ENCODE measurements around the gene EMSY. TPM values are rescaled to one million over a fixed set of nuclear protein-coding genes. Genes with fewer than 3 reads are reported as not detected.
A peak's percentile ranks its signal among the peaks of the same experiment; 100 is the strongest.

The EMSY gene
- total RNA-seq, 6 experiments from 2014 or later = 6.1 to 15.2 (median 7.2) TPM

DNA sequence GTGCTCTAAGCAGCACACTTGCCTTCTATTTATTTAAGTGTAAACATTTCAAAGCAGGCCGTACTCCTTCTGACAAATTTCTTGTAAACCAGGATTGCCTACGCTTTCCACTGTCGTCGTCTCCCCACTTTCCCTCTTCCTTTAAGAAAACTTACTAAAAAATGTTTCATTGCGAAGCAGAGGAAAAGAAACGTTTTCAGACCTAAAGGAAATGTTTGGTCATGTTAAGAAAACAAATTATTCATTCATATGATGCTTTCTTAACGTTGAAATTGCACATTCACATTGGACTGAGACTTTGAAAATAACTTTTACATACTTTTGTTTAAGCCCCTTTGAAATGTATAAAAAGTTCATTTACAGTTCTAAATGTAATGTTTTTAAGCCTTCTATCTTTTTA, 106.0 kb downstream of the EMSY start:
- no peaks in the 10 kb centered on the region for H3K9me3 ChIP-seq
- DNase-seq (no peak), ATAC-seq (no peak)
- intact Hi-C loops (cut with DNase I) = no loop called here
- no peaks in the 10 kb centered on the region for H3K4me1 ChIP-seq
- peaks cover 0 to 15% (median 0%) of the 10 kb centered on the region in 4 donors for H3K36me3 ChIP-seq
- no peaks in the 10 kb centered on the region for H3K27me3 ChIP-seq
- no peak overlapping the region for H3K27ac ChIP-seq
- TF ChIP-seq, protein P1, sequence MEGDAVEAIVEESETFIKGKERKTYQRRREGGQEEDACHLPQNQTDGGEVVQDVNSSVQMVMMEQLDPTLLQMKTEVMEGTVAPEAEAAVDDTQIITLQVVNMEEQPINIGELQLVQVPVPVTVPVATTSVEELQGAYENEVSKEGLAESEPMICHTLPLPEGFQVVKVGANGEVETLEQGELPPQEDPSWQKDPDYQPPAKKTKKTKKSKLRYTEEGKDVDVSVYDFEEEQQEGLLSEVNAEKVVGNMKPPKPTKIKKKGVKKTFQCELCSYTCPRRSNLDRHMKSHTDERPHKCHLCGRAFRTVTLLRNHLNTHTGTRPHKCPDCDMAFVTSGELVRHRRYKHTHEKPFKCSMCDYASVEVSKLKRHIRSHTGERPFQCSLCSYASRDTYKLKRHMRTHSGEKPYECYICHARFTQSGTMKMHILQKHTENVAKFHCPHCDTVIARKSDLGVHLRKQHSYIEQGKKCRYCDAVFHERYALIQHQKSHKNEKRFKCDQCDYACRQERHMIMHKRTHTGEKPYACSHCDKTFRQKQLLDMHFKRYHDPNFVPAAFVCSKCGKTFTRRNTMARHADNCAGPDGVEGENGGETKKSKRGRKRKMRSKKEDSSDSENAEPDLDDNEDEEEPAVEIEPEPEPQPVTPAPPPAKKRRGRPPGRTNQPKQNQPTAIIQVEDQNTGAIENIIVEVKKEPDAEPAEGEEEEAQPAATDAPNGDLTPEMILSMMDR (IDR thresholded peaks at IDR 0.05) = no peak
- no peak for TF ChIP-seq POLR2A (IDR thresholded peaks at IDR 0.05)
- H3K4me3 ChIP-seq = no peak overlapping the region
- WGBS (ENCODE audit: insufficient coverage, low coverage, low lambda C conversion rate, missing lambda C conversion rate) = 66% methylated on average over 7 of the region's 7 CpGs

DNA sequence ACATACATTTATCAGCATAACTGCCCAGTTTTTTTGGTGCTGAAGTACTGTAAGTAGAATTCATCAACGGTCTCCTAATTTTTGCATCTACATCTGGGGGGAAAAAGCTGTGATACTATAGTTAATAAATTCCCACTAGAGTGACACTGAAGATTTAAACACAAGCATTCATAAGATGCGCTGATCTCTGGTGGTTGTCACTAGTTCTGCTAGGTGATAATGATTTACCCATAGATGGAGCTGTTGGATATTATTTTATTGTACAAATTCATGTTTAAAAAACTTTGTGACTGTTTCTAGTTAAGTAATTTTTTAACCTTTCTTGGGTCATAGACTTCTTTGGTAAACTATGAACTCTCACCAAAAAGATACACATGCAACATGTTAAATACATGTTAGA, 106.6 kb downstream of the EMSY start:
- H3K9me3 ChIP-seq = no peaks in the 10 kb centered on the region
- no peaks in the 10 kb centered on the region for H3K27me3 ChIP-seq
- H3K27ac ChIP-seq = no peak overlapping the region
- TF ChIP-seq, protein P1 (IDR thresholded peaks at IDR 0.05) = peak; percentile 14 to 30 (median 17)
- no peak for TF ChIP-seq POLR2A (IDR thresholded peaks at IDR 0.05)
- H3K4me1 ChIP-seq = no peaks in the 10 kb centered on the region
- DNase-seq (no peak), ATAC-seq (peak in 1 of 4 donors; percentile 23)
- H3K4me3 ChIP-seq = no peak overlapping the region
- H3K36me3 ChIP-seq = peaks cover 0 to 9% (median 0%) of the 10 kb centered on the region in 4 donors
- intact Hi-C loops (cut with DNase I) = no loop called here
- WGBS (ENCODE audit: insufficient coverage, low coverage, low lambda C conversion rate, missing lambda C conversion rate) = 58% methylated on average over 2 of the region's 2 CpGs

DNA sequence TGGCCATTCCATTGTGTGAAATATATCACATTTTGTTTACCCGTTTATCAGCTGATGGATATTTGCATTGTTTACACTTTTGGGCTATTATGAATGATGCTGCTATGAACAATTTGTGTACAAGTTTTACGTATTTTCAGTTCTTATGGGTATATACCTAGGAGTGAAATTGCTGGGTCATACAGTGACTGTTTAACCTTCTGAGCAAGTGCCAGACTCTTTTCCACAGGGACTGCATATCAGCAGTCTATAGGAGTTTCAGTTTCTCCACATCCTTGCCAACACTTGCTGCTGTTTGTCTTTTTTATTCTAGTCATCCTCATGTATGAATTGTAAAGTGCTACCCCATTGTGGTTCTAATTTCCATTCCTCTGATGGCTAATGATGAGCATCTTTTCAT, 108.2 kb downstream of the EMSY start:
- DNase-seq = no peak
- Histone ChIP-seq H3K4me1 (no peaks in the 10 kb centered on the region), H3K27ac (no peak overlapping the region), H3K36me3 (peaks cover 0 to 4% (median 0%) of the 10 kb centered on the region in 4 donors), H3K27me3 (no peaks in the 10 kb centered on the region), H3K9me3 (no peaks in the 10 kb centered on the region), H3K4me3 (no peak overlapping the region)
- no peak for ATAC-seq
- intact Hi-C loops (cut with DNase I) = no loop called here
- TF ChIP-seq, protein P1 (IDR thresholded peaks at IDR 0.05) = no peak
- no peak for TF ChIP-seq POLR2A (IDR thresholded peaks at IDR 0.05)
- WGBS (ENCODE audit: insufficient coverage, low coverage, low lambda C conversion rate, missing lambda C conversion rate) = 94% methylated on average over 2 of the region's 2 CpGs

DNA sequence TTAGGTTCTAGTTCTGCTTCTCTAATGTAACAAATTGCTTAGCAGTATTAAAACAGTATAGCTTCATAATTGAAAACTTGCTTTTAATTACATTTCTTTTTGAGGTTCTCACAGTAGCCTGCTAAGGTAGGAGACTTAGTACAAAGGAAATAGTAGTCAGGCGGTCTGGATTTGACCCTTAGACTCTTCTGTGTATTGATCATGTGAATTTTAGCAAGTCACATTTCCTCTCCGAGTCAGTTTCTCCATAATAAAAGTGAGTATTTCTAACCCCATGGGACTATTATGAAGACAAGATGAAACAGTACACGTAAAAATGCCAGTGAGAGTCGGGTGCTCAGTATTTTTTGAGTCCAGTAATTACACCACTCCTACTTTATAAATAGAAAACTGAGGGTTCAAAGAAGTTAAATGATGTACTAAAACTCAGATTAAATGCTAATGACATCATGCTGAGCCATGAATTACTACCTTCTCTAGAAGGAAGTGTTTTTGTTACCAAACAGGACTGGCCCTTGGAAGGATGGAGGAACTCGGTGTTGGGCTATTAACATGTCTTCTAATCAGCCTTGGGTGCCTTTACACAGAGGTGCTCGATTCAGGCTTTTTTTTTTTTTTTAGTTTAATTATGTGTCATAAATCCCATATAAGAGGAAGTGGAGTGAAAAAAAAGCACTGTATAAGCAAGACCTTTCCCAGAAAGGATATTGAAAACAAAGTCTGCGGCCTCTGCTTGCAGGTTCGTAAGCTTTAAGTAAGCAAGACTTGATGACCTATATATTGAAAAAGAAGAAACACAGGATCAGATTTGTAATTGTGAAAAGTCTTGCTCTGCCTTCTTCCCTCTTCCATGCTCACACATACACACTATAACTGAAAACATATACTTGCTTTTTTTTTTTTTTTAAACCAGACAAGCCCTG, 109.0 kb downstream of the EMSY start:
- intact Hi-C loops (cut with DNase I) = no loop called here
- DNase-seq (no peak), ATAC-seq (peak in 1 of 4 donors; percentile 38)
- no peak for TF ChIP-seq POLR2A (IDR thresholded peaks at IDR 0.05)
- TF ChIP-seq, protein P1 (IDR thresholded peaks at IDR 0.05) = no peak
- Histone ChIP-seq H3K27me3 (no peaks in the 10 kb centered on the region), H3K36me3 (peaks cover 0 to 4% (median 0%) of the 10 kb centered on the region in 4 donors), H3K4me1 (no peaks in the 10 kb centered on the region), H3K9me3 (no peaks in the 10 kb centered on the region), H3K27ac (no peak overlapping the region), H3K4me3 (no peak overlapping the region)
- 64% methylated on average over 8 of the region's 8 CpGs for WGBS (ENCODE audit: insufficient coverage, low coverage, low lambda C conversion rate, missing lambda C conversion rate)

All from right lobe of liver (tissue), 6 donors.